ENCODE results near the gene ATXN1. TPM values are rescaled to one million over a fixed set of nuclear protein-coding genes. Genes with fewer than 3 reads are reported as not detected.
"Not testable (repeated sequence)": the region's sequence is repeated elsewhere in the genome, so short reads cannot be mapped to it uniquely, and the experiment has no call there.

Gene ATXN1
- total RNA-seq, 1 donor from 2014 or later, result 62.7 TPM

GRCh38 chr6:16378360-16378759 is 382.9 kb downstream of the ATXN1 start:
- intact Hi-C loops (cut with micrococcal nuclease), result not testable (repeated sequence)

- intact Hi-C loops (cut with micrococcal nuclease), result no loop called here
Observed at GRCh38 chr6:16377470-16377869, 383.8 kb downstream of the ATXN1 start.

- intact Hi-C loops (cut with micrococcal nuclease), result no loop called here
Observed at GRCh38 chr6:16375843-16376242, 385.4 kb downstream of the ATXN1 start.

- intact Hi-C loops (cut with micrococcal nuclease), result no loop called here
Observed at GRCh38 chr6:16375206-16375605, 386.1 kb downstream of the ATXN1 start.

GRCh38 chr6:16374461-16375200 is 386.6 kb downstream of the ATXN1 start:
- intact Hi-C loops (cut with micrococcal nuclease), result no loop called here

- intact Hi-C loops (cut with micrococcal nuclease), result no loop called here
Observed at GRCh38 chr6:16374016-16374415, 387.2 kb downstream of the ATXN1 start.

- intact Hi-C loops (cut with micrococcal nuclease), result no loop called here
Observed at GRCh38 chr6:16372029-16372776, 389.1 kb downstream of the ATXN1 start.

- intact Hi-C loops (cut with micrococcal nuclease), result no loop called here
Observed at GRCh38 chr6:16371401-16371800, 389.9 kb downstream of the ATXN1 start.

- intact Hi-C loops (cut with micrococcal nuclease), result no loop called here
Observed at GRCh38 chr6:16370943-16371342, 390.3 kb downstream of the ATXN1 start.

- intact Hi-C loops (cut with micrococcal nuclease), result no loop called here
Observed at GRCh38 chr6:16369989-16370388, 391.3 kb downstream of the ATXN1 start.

- intact Hi-C loops (cut with micrococcal nuclease), result no loop called here
Observed at GRCh38 chr6:16369140-16369745, 392.0 kb downstream of the ATXN1 start.

- intact Hi-C loops (cut with micrococcal nuclease), result no loop called here
Observed at GRCh38 chr6:16367571-16367970, 393.7 kb downstream of the ATXN1 start.

- intact Hi-C loops (cut with micrococcal nuclease), result no loop called here
Observed at GRCh38 chr6:16363749-16364148, 397.5 kb downstream of the ATXN1 start.

- intact Hi-C loops (cut with micrococcal nuclease), result no loop called here
Observed at GRCh38 chr6:16362819-16363589, 398.3 kb downstream of the ATXN1 start.

- intact Hi-C loops (cut with micrococcal nuclease), result no loop called here
Observed at GRCh38 chr6:16362296-16362695, 399.0 kb downstream of the ATXN1 start.

- intact Hi-C loops (cut with micrococcal nuclease), result no loop called here
Observed at GRCh38 chr6:16361861-16362260, 399.4 kb downstream of the ATXN1 start.

GRCh38 chr6:16361121-16361520 is 400.1 kb downstream of the ATXN1 start:
- intact Hi-C loops (cut with micrococcal nuclease), result no loop called here

GRCh38 chr6:16360365-16360764 is 400.9 kb downstream of the ATXN1 start:
- intact Hi-C loops (cut with micrococcal nuclease), result no loop called here

- intact Hi-C loops (cut with micrococcal nuclease), result no loop called here
Observed at GRCh38 chr6:16359563-16359962, 401.7 kb downstream of the ATXN1 start.

GRCh38 chr6:16358531-16359138 is 402.6 kb downstream of the ATXN1 start:
- intact Hi-C loops (cut with micrococcal nuclease), result no loop called here
